GM10847 (cell line): Measurements from ENCODE around the gene AACS.

Experiments
- POLR2A ChIP-seq: IDR thresholded peaks from 2 replicates; pipeline ENCODE4 v1.6.1; 2011; ENCODE audit not compliant: insufficient read length; ENCODE audit errors: extremely low read depth

AACS gene

DNA sequence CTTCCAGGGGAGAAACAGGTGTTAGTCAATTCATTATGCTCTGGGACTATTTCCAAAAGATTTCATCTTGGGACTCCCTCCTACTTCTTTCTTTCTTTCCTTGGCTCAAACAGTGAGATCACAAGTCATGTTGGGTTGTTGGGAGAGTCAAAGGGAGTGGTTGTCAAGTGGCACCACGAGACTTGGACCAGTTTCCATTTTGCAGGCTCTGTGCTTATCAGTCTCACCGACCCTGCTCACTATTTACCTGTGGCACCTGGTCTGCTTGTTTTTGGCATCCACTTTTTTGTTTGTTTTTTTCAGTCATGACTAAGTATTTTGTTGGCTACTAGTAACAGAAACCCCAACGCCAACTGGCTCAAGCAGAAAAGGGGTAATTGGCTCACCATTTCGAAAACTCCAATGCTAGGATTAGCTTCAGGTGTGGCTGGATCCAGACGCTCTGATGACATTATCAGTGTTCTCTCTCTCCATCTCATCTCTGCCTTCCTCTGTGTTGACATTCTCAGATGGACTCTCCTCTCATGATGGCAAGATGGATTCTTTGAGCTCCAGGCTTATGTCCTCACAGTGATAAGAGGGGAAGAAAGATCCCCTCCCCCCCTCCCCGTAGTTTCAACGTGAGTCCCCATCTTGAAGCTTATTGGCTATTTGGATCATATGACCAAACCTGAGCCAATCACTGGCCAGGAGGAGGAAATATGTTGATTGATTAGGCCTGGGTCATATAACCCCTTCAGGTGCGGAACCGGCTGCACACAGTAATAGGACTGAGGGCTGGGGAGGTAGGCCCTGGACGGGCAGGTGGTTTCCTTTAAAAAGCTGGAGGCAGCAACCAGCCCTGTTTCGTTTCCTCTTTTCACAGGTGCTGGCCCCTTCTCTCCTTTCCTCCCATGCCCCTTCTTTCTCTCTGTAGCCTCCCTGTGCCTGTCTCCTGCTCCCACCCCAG is 84.2 kb downstream of the AACS start:
- TF ChIP-seq POLR2A, result no peak

DNA sequence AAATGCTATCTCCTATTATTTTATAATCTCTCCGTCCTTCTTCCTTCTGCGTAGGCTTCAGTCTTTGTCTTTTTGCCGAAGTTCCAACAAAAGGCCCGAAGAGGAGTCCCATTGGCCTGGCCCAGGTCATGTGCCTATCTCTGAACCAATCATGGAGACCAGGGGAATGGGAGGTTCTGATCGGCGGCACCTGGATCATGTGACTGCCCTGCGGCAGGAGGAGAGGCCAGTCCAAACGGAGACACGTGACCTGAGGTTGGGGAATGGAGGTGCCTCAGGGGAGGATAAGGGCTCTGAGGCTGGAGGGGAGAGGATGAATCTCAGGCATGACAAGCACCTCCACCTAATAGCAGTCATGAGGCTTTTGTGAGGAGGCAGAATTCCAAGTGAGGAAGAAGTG is 86.0 kb downstream of the AACS start:
- TF ChIP-seq POLR2A, result no peak

DNA sequence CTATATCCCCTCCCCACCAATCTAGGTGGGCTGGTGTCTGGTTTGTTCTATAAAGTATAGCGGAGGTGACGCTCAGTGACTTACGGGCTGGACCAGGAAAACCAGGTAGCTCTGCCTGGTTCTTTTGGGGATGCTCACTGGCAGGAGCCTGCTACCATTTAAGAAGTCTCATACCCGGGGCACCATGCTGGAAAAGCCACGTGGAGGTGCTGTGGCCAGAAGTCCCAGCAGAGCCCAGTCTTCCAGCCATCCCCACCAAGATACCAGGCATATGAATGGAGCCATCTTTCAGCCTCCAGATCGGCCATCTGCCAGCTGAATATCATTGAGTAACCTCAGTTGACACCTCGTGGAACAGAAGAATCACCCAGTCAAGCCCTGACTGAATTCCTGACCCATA is 87.2 kb downstream of the AACS start:
- no peak for TF ChIP-seq POLR2A

- TF ChIP-seq POLR2A, result no peak
Observed at GRCh38 chr12:125155366-125155765, 90.1 kb downstream of the AACS start.

DNA sequence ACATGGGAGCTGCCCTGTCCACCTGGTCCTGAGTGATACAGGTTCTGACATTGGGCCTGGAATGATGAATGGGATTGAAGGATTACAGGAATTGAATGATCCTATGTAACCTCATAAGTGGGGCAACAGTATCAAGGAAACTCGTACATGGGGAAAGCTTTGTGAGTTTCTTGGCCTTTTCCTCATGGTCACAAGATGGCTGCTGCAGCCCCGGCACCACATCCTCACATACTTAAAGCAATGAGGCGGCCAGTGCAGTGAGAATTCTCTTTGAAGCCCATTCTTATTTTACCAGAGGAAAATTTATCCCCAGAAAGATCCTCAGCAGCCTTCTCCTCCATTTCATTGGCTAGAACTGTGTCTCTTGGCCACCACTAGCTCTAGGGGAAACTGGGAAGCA is 91.9 kb downstream of the AACS start:
- TF ChIP-seq POLR2A, result no peak

DNA sequence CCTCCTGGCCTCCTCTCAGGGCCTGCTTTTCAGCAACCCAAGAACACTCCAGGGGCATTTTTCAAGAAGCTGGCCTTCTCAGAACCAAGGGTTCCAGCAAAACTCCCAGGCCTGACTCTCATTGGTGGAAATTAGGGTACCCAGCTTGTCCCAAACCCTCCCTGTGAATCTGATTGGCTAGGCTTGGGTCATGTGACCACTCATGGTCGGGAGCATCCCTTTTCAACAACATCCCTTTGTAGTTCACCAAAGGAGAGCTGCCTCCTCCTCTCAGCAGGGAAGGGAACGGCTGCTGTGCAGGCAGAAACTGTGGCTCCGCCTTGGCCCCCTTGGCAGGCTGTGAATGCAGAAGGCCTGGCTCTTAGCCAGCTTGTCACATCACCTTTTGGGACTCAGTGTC is 94.5 kb downstream of the AACS start:
- no peak for TF ChIP-seq POLR2A

GRCh38 chr12:125160281-125160955 is 95.2 kb downstream of the AACS start:
- no peak for TF ChIP-seq POLR2A

DNA sequence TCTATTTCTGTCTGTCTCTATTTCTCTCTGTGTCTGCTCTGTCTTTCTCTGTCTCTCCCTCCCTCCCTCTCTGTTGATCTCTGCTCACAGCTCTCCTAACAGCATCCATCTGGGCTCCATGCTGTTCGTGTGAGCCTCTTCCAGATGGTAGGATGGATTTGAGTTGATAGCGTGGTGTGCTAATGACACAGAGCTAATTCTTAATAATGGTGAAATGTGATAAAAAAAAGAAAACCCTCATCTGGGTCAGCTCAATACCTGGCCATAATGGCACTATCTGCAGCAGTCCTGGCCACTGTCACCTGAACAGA is 96.4 kb downstream of the AACS start:
- TF ChIP-seq POLR2A, result no peak

DNA sequence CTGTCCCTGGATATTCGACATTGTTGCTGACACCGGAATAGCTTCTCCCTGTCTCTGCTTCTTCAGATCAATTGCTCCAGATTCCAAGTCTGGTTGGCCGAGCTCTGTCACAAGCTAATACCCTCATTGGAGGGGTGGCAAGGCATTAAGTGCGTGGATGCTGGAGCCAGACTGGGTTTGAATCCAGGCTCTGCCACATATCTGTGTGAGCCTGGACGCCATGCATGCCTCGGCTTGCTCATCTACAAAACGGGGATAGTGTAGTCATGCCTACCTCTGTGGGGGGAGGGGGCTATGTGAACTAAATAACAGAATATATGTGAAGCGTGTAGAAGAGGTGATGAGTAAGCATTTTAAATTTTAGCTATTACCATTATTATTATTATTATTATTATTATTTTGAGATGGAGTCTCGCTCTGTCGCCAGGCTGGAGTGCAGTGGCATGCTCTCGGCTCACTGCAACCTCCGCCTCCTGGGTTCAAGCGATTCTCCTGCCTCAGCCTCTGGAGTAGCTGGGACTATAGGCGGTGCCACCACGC is 97.3 kb downstream of the AACS start:
- no peak for TF ChIP-seq POLR2A

DNA sequence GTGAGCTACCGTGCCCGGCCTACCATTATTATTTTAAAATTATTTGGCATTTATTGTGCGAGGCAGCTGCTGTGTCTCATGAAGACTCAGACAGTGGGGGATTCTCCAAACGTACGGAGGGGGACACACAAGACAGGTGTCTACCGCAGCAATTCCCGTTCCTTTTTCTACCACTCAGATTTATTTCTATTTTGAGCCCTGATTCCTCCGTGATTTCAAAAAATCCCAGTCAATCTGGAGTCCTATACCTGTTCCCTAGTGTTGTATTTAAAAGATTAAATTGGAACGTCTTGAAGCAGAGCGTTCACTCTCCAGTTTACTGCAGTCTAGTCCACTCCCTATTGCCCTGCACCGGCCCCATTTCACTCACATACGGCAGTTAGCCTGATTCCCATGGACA is 97.9 kb downstream of the AACS start:
- TF ChIP-seq POLR2A, result no peak

- TF ChIP-seq POLR2A, result no peak
Observed at GRCh38 chr12:125164541-125164940, 99.3 kb downstream of the AACS start.

- no peak for TF ChIP-seq POLR2A
Observed at GRCh38 chr12:125166041-125166440, 100.8 kb downstream of the AACS start.

- no peak for TF ChIP-seq POLR2A
Observed at GRCh38 chr12:125167658-125168057, 102.4 kb downstream of the AACS start.

DNA sequence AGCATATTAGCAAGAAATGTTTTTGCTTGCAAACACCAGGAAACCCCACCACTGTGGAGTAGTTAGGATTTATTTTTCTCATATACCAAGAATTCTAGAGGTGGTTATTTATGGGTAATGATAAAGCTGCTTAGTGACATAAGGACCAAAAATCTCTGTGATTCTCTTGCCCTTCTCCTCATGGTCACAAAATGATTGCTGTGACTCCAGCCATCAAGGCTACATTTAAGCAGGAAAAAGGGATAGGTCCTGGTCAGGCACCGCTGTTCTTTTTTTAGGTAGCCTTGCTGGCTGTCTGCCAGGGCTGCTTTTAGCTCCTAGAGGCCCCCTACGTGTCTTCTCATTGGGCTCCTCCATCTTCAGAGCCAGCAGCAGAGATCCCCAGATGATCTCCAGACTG is 104.2 kb downstream of the AACS start:
- no peak for TF ChIP-seq POLR2A

- TF ChIP-seq POLR2A, result no peak
Observed at GRCh38 chr12:125169870-125170269, 104.6 kb downstream of the AACS start.

DNA sequence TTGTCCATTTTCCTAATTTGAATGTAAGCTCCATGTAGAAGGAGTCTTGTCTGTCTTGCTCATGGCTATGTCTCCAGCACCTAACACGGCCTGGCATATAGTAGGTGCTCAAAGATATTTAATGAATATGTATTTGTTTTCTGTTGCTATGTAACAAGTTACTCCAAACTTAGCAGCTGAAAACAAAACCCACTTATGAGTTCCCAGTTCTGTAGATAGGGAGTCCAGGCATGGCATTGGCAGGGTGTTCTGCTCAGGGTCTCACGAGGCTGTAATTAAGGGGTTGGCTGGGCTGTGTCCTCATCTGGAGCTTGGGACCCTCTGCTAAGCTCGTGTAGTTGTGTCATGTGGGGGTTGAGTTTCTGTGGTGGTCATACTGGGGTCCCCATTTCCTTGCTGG is 106.0 kb downstream of the AACS start:
- no peak for TF ChIP-seq POLR2A
